SK-N-SH treated with all-trans-retinoic acid at 6 μM for 48 hours (cell line): ENCODE data around the gene PSMB3.

Source experiments
- ARNTL ChIP-seq: fragments of 450-650 bp; formaldehyde crosslinking; IDR thresholded peaks from 2 replicates; pipeline ENCODE4 v1.5.0; 2020; ENCODE audit warnings: low read depth, mild to moderate bottlenecking, moderate library complexity, borderline replicate concordance
- CREB5 ChIP-seq: fragments of 250-450 bp; sonication (Bioruptor Pico); IDR thresholded peaks from 2 replicates; pipeline ENCODE4 v1.5.1; 2020; ENCODE audit warnings: low read depth, mild to moderate bottlenecking, moderate library complexity
- CSDC2 ChIP-seq: fragments of 250-450 bp; sonication (Bioruptor Pico); IDR thresholded peaks from 2 replicates; pipeline ENCODE4 v1.5.0; 2020; ENCODE audit warnings: mild to moderate bottlenecking, moderate library complexity
- ESRRG ChIP-seq: fragments of 250-450 bp; sonication (Bioruptor Pico); IDR thresholded peaks from 2 replicates; pipeline ENCODE4 v1.6.1; 2021; ENCODE audit warnings: mild to moderate bottlenecking
- GLIS3 ChIP-seq: fragments of 250-450 bp; sonication (Bioruptor Pico); IDR thresholded peaks from 2 replicates; pipeline ENCODE4 v1.5.0; 2020; ENCODE audit warnings: mild to moderate bottlenecking, moderate library complexity
- OSR1 ChIP-seq: fragments of 250-450 bp; sonication (Bioruptor Pico); IDR thresholded peaks from 2 replicates; pipeline ENCODE4 v1.8.0; 2022; ENCODE audit warnings: moderate library complexity, mild to moderate bottlenecking, inconsistent platforms
- PATZ1 ChIP-seq: fragments of 250-450 bp; sonication (Bioruptor Pico); IDR thresholded peaks from 2 replicates; pipeline ENCODE4 v1.8.0; 2020; ENCODE audit warnings: mild to moderate bottlenecking, moderate library complexity, borderline replicate concordance
- PPARA ChIP-seq: fragments of 250-450 bp; sonication (Bioruptor Pico); IDR thresholded peaks from 2 replicates; pipeline ENCODE4 v1.5.0; 2020; ENCODE audit warnings: mild to moderate bottlenecking, borderline replicate concordance
- RARB ChIP-seq: fragments of 250-450 bp; sonication (Bioruptor Pico); IDR thresholded peaks from 2 replicates; pipeline ENCODE4 v1.8.0; 2021; ENCODE audit warnings: mild to moderate bottlenecking, moderate library complexity
- SNAI2 ChIP-seq: fragments of 250-450 bp; sonication (Bioruptor Pico); IDR thresholded peaks from 2 replicates; pipeline ENCODE4 v1.5.0; 2020; ENCODE audit warnings: mild to moderate bottlenecking, moderate library complexity
- ZFP3 ChIP-seq: fragments of 250-450 bp; sonication (Bioruptor Pico); IDR thresholded peaks from 2 replicates; pipeline ENCODE4 v1.5.0; 2020; ENCODE audit warnings: mild to moderate bottlenecking, moderate library complexity
- ZNF70 ChIP-seq: fragments of 450-650 bp; formaldehyde crosslinking; IDR thresholded peaks from 2 replicates; pipeline ENCODE4 v1.5.0; 2020; ENCODE audit warnings: mild to moderate bottlenecking, moderate library complexity
- TF ChIP-seq, protein P1 (sequence below): fragments of 250-450 bp; sonication (Bioruptor Pico); IDR thresholded peaks from 2 replicates; pipeline ENCODE4 v1.5.1; 2021; ENCODE audit warnings: mild to moderate bottlenecking, moderate library complexity
- TF ChIP-seq, protein P2 (sequence below): fragments of 250-450 bp; sonication (Bioruptor Pico); IDR thresholded peaks from 2 replicates; pipeline ENCODE4 v1.5.0; 2020; ENCODE audit warnings: mild to moderate bottlenecking, moderate library complexity

DNA sequence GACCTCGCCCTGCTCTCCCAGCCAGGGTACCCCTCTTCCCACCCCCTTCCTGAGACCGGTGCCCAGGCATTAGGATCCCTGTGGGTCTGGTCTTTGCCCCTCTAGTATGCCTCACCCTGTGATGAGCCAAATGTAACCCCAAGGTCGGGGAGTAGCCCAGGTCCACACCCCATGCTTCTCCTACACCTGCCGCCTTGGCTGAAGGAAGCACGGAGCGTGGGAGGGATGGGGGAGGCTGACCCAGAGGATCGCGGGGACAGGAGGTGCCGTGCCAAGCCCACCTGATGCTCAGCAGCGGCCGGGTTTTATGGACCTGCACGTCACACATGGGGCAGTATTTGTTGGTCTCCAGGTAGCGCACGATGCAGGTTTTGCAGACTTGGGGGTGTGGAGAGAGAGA, 13.2 kb upstream of the PSMB3 start:
- no peak for TF ChIP-seq SNAI2
- no peak for TF ChIP-seq OSR1 (CRISPR knock-in tag)
- no peak for TF ChIP-seq PPARA
- no peak for TF ChIP-seq ZFP3 (CRISPR knock-in tag)
- no peak for TF ChIP-seq RARB
- TF ChIP-seq, protein P1, sequence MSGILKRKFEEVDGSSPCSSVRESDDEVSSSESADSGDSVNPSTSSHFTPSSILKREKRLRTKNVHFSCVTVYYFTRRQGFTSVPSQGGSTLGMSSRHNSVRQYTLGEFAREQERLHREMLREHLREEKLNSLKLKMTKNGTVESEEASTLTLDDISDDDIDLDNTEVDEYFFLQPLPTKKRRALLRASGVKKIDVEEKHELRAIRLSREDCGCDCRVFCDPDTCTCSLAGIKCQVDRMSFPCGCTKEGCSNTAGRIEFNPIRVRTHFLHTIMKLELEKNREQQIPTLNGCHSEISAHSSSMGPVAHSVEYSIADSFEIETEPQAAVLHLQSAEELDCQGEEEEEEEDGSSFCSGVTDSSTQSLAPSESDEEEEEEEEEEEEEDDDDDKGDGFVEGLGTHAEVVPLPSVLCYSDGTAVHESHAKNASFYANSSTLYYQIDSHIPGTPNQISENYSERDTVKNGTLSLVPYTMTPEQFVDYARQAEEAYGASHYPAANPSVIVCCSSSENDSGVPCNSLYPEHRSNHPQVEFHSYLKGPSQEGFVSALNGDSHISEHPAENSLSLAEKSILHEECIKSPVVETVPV (CRISPR knock-in tag): no peak
- TF ChIP-seq, protein P2, sequence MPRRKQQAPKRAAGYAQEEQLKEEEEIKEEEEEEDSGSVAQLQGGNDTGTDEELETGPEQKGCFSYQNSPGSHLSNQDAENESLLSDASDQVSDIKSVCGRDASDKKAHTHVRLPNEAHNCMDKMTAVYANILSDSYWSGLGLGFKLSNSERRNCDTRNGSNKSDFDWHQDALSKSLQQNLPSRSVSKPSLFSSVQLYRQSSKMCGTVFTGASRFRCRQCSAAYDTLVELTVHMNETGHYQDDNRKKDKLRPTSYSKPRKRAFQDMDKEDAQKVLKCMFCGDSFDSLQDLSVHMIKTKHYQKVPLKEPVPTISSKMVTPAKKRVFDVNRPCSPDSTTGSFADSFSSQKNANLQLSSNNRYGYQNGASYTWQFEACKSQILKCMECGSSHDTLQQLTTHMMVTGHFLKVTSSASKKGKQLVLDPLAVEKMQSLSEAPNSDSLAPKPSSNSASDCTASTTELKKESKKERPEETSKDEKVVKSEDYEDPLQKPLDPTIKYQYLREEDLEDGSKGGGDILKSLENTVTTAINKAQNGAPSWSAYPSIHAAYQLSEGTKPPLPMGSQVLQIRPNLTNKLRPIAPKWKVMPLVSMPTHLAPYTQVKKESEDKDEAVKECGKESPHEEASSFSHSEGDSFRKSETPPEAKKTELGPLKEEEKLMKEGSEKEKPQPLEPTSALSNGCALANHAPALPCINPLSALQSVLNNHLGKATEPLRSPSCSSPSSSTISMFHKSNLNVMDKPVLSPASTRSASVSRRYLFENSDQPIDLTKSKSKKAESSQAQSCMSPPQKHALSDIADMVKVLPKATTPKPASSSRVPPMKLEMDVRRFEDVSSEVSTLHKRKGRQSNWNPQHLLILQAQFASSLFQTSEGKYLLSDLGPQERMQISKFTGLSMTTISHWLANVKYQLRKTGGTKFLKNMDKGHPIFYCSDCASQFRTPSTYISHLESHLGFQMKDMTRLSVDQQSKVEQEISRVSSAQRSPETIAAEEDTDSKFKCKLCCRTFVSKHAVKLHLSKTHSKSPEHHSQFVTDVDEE (CRISPR knock-in tag): no peak
- TF ChIP-seq ESRRG (CRISPR knock-in tag): no peak
- TF ChIP-seq CSDC2: no peak
- no peak for TF ChIP-seq ARNTL
- TF ChIP-seq GLIS3 (CRISPR knock-in tag): no peak
- TF ChIP-seq PATZ1 (CRISPR knock-in tag): no peak
- no peak for TF ChIP-seq ZNF70
- TF ChIP-seq CREB5: no peak
